Nephron (organoid): ENCODE results near the gene MEN1.

ENCODE experiments used
- H3K27ac Mint-ChIP-seq, 3 experiments: 2 replicates each; pipeline ENCODE4 v1.8.0; 2020; ENCODE audit warnings: mixed read lengths in 3 of 3, mild to moderate bottlenecking in 2 of 3, moderate library complexity in 1 of 3
- H3K27me3 Mint-ChIP-seq: 2 replicates; pipeline ENCODE4 v1.8.0; 2021; ENCODE audit warnings: low read depth, mild to moderate bottlenecking, moderate library complexity, mixed read lengths
- H3K36me3 Mint-ChIP-seq: 2 replicates; pipeline ENCODE4 v1.8.0; 2020; ENCODE audit warnings: low read depth, mixed read lengths
- H3K4me1 Mint-ChIP-seq: 2 replicates; pipeline ENCODE4 v1.8.0; 2020; ENCODE audit warnings: mixed read lengths
- H3K4me3 Mint-ChIP-seq, 3 experiments: 2 replicates each; pipeline ENCODE4 v1.8.0; 2020; ENCODE audit warnings: mild to moderate bottlenecking in 3 of 3, mixed read lengths in 3 of 3, moderate library complexity in 2 of 3
- H3K9me3 Mint-ChIP-seq: 2 replicates; pipeline ENCODE4 v1.8.0; 2020; ENCODE audit warnings: mixed read lengths
- CTCF ChIP-seq, 3 experiments: fragments of 200-600 bp; sonication (generic); IDR thresholded peaks; one replicate each; pipeline ENCODE4 v1.5.0; 2021; ENCODE audit warnings: antibody characterized with exemption in 3 of 3; ENCODE audit not compliant: unreplicated experiment in 3 of 3

MEN1 gene

GRCh38 chr11:64805481-64805880 is 4.9 kb downstream of the MEN1 start:
- H3K27me3 Mint-ChIP-seq, result no peaks in the 10 kb centered on the region
- H3K4me1 Mint-ChIP-seq, result peaks cover 22% of the 10 kb centered on the region
- H3K36me3 Mint-ChIP-seq, result peaks cover 22% of the 10 kb centered on the region
- H3K9me3 Mint-ChIP-seq, result no peaks in the 10 kb centered on the region
- TF ChIP-seq CTCF (IDR thresholded peaks at IDR 0.05; ENCODE audit: unreplicated experiment in 3 of 3), result no peak
- no peak overlapping the region for H3K27ac Mint-ChIP-seq
- peak overlapping the region; percentile 28 to 51 (median 49) for H3K4me3 Mint-ChIP-seq

GRCh38 chr11:64804346-64805210 is 5.8 kb downstream of the MEN1 start:
- H3K27me3 Mint-ChIP-seq, result no peaks in the 10 kb centered on the region
- no peak overlapping the region for H3K27ac Mint-ChIP-seq
- H3K4me1 Mint-ChIP-seq, result peaks cover 21% of the 10 kb centered on the region
- H3K36me3 Mint-ChIP-seq, result peaks cover 22% of the 10 kb centered on the region
- no peaks in the 10 kb centered on the region for H3K9me3 Mint-ChIP-seq
- TF ChIP-seq CTCF (IDR thresholded peaks at IDR 0.05; ENCODE audit: unreplicated experiment in 3 of 3), result no peak
- H3K4me3 Mint-ChIP-seq, result peak overlapping the region; percentile 79 to 86 (median 84)

- no peaks in the 10 kb centered on the region for H3K27me3 Mint-ChIP-seq
- no peak for TF ChIP-seq CTCF (IDR thresholded peaks at IDR 0.05; ENCODE audit: unreplicated experiment in 3 of 3)
- H3K27ac Mint-ChIP-seq, result peak overlapping the region; percentile 70 to 87 (median 79)
- peaks cover 23% of the 10 kb centered on the region for H3K36me3 Mint-ChIP-seq
- H3K4me1 Mint-ChIP-seq, result peaks cover 18% of the 10 kb centered on the region
- H3K4me3 Mint-ChIP-seq, result peak overlapping the region; percentile 79 to 86 (median 84)
- H3K9me3 Mint-ChIP-seq, result no peaks in the 10 kb centered on the region
These were observed 6.5 kb downstream of the MEN1 start for GRCh38 chr11:64803846-64804345.

GRCh38 chr11:64803158-64803845 is 7.0 kb downstream of the MEN1 start, which contains the start of gene MAP4K2:
Gene MAP4K2, minus strand, starts transcription at chr11:64803214. Its CDS starts 65 bp downstream, at chr11:64803149.
- Mint-ChIP-seq H3K4me3 (peak within 1 kb of the TSS; percentile 79 to 86 (median 84)), H3K4me1 (peaks cover 17% of the 10 kb centered on the region), H3K9me3 (no peaks in the 10 kb centered on the region), H3K36me3 (peaks cover 26% of the 10 kb centered on the region), H3K27ac (peak within 1 kb of the TSS; percentile 70 to 87 (median 79)), H3K27me3 (no peaks in the 10 kb centered on the region)
- peak in 2 of 3 experiments; percentile 14 to 31 for TF ChIP-seq CTCF (IDR thresholded peaks at IDR 0.05; ENCODE audit: unreplicated experiment in 3 of 3)

- peaks cover 23% of the 10 kb centered on the region for H3K36me3 Mint-ChIP-seq
- H3K4me1 Mint-ChIP-seq, result peaks cover 15% of the 10 kb centered on the region
- no peaks in the 10 kb centered on the region for H3K27me3 Mint-ChIP-seq
- no peak overlapping the region for H3K27ac Mint-ChIP-seq
- TF ChIP-seq CTCF (IDR thresholded peaks at IDR 0.05; ENCODE audit: unreplicated experiment in 3 of 3), result no peak
- no peaks in the 10 kb centered on the region for H3K9me3 Mint-ChIP-seq
- peak overlapping the region; percentile 74 to 80 (median 80) for H3K4me3 Mint-ChIP-seq
These were observed 7.8 kb downstream of the MEN1 start for GRCh38 chr11:64802370-64803157.
